K562 (cell line): ENCODE data around the gene TUBG2. TPM values are rescaled to one million over a fixed set of nuclear protein-coding genes. Genes with fewer than 3 reads are reported as not detected.

ENCODE experiments used
- MAZ ChIP-seq, 2 experiments: fragments of 450-650 bp in 1 of 2; sonication (generic) in 1 of 2; formaldehyde crosslinking; IDR thresholded peaks in 1 of 2; conservative IDR thresholded peaks in 1 of 2; 2 replicates each; pipeline versions ENCODE4 v1.4.0 to v1.5.0; 2020; ENCODE audit warnings: mild to moderate bottlenecking in 1 of 2, missing genetic modification reagents in 1 of 2
- MGA ChIP-seq: fragments of 450-650 bp; IDR thresholded peaks from 2 replicates; pipeline ENCODE4 v1.6.1; 2016; ENCODE audit warnings: mild to moderate bottlenecking, moderate library complexity
- RREB1 ChIP-seq: fragments of 250-450 bp; sonication (Bioruptor Pico); IDR thresholded peaks from 2 replicates; pipeline ENCODE4 v1.4.0; 2020
- STAT5A ChIP-seq: IDR thresholded peaks from 2 replicates; pipeline ENCODE4 v1.6.1; 2012; ENCODE audit warnings: low read length, inconsistent platforms, borderline replicate concordance
- USF2 ChIP-seq: sonication (generic); formaldehyde crosslinking; IDR thresholded peaks from 2 replicates; pipeline ENCODE4 v1.5.0; 2020; ENCODE audit warnings: missing genetic modification reagents
- ZNF24 ChIP-seq: fragments of 450-650 bp; IDR thresholded peaks from 2 replicates; pipeline ENCODE4 v1.6.1; 2016
- polyA plus RNA-seq, 8 experiments: library from polyadenylated mRNA; depleted of rRNA in 4 of 8; stranded (reverse) in 5 of 8; unstranded in 3 of 8; fragments of >200 nt; fragmentation: Nextera tagmentation in 2 of 8; fragmentation: Illumina TruSeq in 1 of 8; extraction: Ambion mirVana in 2 of 8; extraction: Trizol in 1 of 8; gene quantifications; 2 replicates each; pipeline versions ENCODE4 v1.2.1 to v1.2.3, GENCODE V29; 2011 to 2014; ENCODE audit warnings: inconsistent platforms in 1 of 8, missing spikeins in 1 of 8
- total RNA-seq, 7 experiments: library from RNA; depleted of rRNA in 6 of 7; stranded (reverse); fragments of >200 nt in 6 of 7; fragmentation: Illumina TruSeq in 2 of 7; extraction: Trizol in 2 of 7; gene quantifications; 2 replicates each; pipeline versions ENCODE4 v1.2.1 to v1.2.3, GENCODE V29; 2011 to 2021; ENCODE audit warnings: low replicate concordance in 1 of 7

The TUBG2 gene
- total and polyA plus RNA-seq, 9 of the 15 experiments (the other 6 are each of a cell fraction or from before 2014, with no cell fraction given): 0.09 to 0.80 (median 0.24) TPM; not detected in 2

DNA sequence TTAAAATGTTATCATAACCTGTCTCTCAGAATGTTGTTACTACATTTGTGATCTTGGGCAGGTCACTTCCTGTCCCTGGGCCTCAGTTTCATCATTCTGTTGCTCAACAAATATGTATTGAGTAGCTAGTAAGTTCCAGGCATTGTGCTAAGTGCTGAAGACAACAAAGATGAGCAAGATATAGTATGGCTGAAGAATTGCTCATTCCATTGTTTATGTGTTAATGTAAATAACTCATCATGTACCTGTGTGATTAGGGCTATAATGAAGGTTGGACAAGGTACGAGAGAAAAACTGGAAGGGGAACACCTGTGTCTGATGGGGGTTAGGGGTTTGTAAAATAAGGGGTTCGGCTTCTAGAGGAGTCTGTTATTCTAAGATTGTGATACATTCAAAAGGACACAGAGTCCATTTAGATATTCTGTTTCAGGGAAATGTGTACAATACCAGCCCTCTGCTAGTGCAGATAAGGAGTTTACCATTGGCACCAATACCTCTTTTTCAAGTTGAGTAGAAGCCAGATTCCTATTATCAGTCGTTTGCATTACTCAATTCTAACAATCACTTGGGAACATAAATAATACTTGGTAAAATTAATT lies 29.6 kb upstream of the TUBG2 start (continued):
- TF ChIP-seq MGA (no peak), USF2 (CRISPR knock-in tag) (no peak), RREB1 (no peak), STAT5A (peak; percentile 95), MAZ (CRISPR knock-in tag; conservative IDR thresholded peaks at IDR 0.05 in 1 of 2, IDR thresholded peaks at IDR 0.05 in 1 of 2) (no peak), ZNF24 (no peak)
